T-helper 1 cell treated with Interleukin-12 subunit alpha and Interleukin-12 subunit beta and Interleukin-4 antibody, amounts not matched to agents 30 μg/mL and 1 μg/mL, for 36 hours (primary cell): Measurements from ENCODE around the gene CYP1A2.
A peak's percentile ranks its signal among the peaks of the same experiment; 100 is the strongest.

Source experiments
- H3K27ac Mint-ChIP-seq: one replicate; pipeline ENCODE4 v1.8.0; 2021; ENCODE audit warnings: mild to moderate bottlenecking, mixed read lengths
- H3K27me3 Mint-ChIP-seq: one replicate; pipeline ENCODE4 v1.8.0; 2021; ENCODE audit warnings: low read depth, mixed read lengths
- H3K36me3 Mint-ChIP-seq: one replicate; pipeline ENCODE4 v1.8.0; 2021; ENCODE audit warnings: low read depth, mixed read lengths
- H3K4me1 Mint-ChIP-seq: one replicate; pipeline ENCODE4 v1.8.0; 2021; ENCODE audit warnings: low read depth, mixed read lengths
- H3K4me3 Mint-ChIP-seq: one replicate; pipeline ENCODE4 v1.8.0; 2021; ENCODE audit warnings: mild to moderate bottlenecking, moderate library complexity, mixed read lengths
- H3K9me3 Mint-ChIP-seq: one replicate; pipeline ENCODE4 v1.8.0; 2021; ENCODE audit warnings: mixed read lengths

The CYP1A2 gene

DNA sequence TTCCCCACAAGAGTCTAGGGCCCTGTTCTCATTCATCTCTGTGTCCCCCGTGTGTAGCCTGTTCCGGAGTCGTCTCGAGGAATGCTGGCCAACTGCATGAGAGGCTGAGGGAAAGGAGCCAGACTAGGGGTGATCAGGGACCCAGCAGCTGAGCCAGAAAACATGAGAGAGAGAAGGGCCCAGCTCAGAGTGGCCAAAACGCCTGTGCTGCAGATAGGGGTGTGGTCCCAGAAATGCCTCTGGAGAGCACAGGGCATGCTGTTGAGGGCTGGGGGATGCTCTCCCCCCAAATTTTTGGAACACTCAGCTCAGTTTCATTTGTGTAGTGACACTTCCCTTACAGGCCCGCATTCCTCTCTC is 14.1 kb downstream of the CYP1A2 start:
- H3K4me1 Mint-ChIP-seq = no peaks in the 10 kb centered on the region
- no peaks in the 10 kb centered on the region for H3K9me3 Mint-ChIP-seq
- no peak overlapping the region for H3K4me3 Mint-ChIP-seq
- peaks cover 3% of the 10 kb centered on the region for H3K27me3 Mint-ChIP-seq
- no peaks in the 10 kb centered on the region for H3K36me3 Mint-ChIP-seq
- H3K27ac Mint-ChIP-seq = no peak overlapping the region

DNA sequence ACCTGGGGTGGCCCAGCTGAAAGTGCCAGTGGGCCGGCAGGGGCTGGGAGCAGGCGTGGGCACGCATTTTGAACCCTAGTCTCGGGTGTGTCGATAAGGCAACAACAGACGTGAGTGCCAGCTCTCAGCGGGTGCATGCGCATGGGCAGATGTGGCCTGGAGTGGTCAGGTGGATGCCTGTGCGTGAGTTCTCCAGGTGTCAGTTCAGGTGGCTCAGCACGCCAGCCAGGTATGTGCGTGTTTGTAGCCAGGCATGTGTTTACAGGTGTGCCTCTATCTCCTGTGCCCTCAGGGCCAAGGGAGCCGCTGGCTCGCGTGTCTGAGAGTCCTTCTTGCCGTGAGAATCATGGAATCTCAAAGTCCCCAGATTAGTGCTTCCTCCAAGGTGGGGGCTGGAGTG is 14.8 kb downstream of the CYP1A2 start:
- no peaks in the 10 kb centered on the region for H3K36me3 Mint-ChIP-seq
- H3K9me3 Mint-ChIP-seq = no peaks in the 10 kb centered on the region
- peaks cover 3% of the 10 kb centered on the region for H3K27me3 Mint-ChIP-seq
- H3K4me1 Mint-ChIP-seq = no peaks in the 10 kb centered on the region
- H3K27ac Mint-ChIP-seq = no peak overlapping the region
- no peak overlapping the region for H3K4me3 Mint-ChIP-seq

DNA sequence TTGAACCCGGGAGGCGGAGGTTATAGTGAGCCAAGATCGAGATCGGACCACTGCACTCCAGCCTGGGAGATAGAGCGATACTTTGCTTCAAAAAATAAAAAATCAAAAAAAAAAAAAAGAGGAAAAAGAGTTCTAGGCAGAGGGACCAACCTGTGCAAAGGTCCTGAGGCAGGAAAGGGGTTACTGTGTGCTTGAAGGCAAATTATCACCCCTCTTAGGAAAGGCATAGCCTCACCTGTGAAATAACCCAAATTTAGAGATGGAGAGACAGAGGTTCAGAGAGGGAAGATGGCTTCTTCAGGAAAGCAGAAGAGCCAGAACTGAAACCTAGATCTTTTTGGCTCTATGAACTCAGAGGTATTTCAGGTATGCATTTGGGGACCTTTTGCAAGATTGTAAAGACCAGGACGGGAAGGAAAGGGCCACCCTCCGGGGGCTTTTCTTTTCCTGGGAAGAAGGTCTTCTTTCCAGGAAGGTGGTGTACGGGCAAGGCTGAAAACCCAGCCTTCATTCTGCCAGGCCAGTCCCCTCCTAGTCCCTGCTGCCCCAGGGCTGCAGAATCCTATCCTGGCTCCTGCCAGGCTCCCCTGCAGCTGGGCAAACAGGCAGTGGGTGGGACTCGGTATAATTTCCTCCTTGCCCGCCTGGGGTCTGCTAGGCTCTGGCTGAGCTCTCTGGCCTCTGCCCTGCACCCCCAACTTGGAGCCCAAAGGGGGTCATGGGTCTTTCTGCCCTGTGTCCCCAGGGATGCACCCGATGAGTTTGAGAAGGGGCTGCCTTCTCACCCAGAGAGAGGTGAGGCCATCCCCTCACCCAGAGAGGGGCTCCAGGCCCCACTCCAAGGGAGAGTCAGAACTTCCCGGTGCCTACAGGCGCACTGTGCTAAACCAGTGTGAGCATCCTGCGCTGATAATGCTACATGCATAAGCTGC is 18.8 kb downstream of the CYP1A2 start:
- Mint-ChIP-seq H3K27me3 (peaks cover 11% of the 10 kb centered on the region), H3K36me3 (no peaks in the 10 kb centered on the region), H3K4me1 (peaks cover 16% of the 10 kb centered on the region)

DNA sequence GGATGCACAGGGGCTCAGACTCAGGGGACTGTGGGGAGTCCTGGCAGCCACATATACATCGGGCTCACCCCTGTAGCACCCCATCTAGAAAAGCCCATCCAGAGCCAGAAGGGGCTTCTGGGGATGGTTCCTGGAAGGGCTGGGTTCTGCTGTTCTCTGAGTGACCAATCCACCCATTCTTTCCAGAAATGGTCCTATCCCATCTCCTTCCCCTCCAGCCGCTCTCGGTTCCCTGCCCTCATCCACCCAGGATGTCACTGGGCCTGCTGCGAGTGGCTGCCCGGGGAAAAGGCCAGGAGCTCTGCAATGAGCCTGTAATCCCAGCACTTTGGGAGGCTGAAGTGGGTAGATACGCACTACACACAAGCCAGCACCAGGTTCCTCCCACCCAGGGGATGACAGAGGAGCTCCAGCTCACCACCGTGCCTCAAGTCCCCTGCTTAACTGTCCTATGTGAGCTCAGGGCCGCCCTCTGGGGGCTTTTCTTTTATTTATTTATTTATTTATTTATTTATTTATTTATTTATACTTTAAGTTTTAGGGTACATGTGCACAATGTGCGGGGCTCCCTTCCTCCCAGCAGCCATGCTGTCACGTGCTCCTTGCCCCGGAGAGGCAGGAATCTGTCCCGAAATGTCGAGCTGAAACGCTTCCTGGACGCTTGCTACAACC is 19.6 kb downstream of the CYP1A2 start:
- H3K9me3 Mint-ChIP-seq = no peaks in the 10 kb centered on the region
- no peak overlapping the region for H3K4me3 Mint-ChIP-seq
- H3K27me3 Mint-ChIP-seq = peaks cover 11% of the 10 kb centered on the region
- no peaks in the 10 kb centered on the region for H3K36me3 Mint-ChIP-seq
- peaks cover 19% of the 10 kb centered on the region for H3K4me1 Mint-ChIP-seq
- peak overlapping the region; percentile 41 for H3K27ac Mint-ChIP-seq

More for the DNA sequence above, 18.8 kb downstream of the CYP1A2 start:
- no peaks in the 10 kb centered on the region for H3K9me3 Mint-ChIP-seq
- no peak overlapping the region for H3K27ac Mint-ChIP-seq
- H3K4me3 Mint-ChIP-seq = no peak overlapping the region

DNA sequence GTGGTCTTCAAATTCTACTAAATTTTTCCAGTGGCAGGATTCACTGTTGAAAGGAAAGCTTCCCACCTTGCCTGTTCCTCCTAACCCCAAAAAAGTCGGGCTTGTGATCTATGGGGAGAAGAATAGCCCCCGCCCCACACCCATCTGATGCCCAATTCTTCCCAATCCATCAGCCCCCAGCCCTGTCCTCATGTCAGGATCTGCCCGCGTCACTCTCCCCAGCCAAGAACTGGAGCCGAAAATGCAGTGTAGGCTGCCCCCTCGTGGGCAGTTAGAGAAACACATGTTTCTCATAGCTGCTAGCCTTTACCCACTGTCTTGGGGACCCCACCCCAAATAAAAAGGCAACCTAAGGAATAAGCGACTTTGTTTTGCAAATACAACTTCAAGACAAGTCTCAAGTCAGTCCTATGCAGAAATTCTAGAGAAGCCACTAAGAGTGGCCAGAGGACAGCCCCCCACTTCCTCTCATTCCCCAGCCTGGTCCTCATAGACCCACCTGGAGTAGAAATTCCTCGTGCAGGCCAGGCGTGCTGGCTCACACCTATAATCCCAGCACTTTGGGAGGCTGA is 20.2 kb downstream of the CYP1A2 start:
- Mint-ChIP-seq H3K4me1 (peaks cover 25% of the 10 kb centered on the region), H3K27ac (peak overlapping the region; percentile 41), H3K4me3 (peak overlapping the region; percentile 7), H3K36me3 (no peaks in the 10 kb centered on the region), H3K27me3 (peaks cover 11% of the 10 kb centered on the region), H3K9me3 (no peaks in the 10 kb centered on the region)

DNA sequence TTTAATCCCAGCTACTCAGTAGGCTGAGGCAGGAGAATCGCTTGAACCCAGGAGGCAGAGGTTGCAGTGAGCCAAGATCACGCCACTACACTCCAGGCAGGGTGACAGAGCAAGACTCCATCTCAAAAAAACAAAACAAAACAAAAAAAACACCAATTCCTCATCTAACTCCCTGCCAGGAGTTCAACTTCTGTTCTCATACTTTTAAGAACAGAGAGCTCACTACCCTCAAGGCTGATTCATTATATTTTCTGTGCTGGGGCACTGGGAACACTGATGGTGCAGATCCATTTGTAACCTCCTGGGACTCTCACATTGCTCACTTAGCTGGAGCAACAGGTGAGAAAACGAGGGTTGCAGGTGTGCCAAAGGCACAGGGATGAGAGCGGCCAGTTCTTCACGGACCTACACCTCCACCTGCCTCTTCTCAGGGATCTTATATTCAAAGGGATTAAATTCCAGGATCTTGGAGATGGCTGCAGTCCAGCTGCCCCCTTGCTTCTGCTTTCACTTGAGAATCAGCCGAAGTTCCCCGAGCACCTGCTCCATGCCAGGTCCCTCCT is 20.9 kb downstream of the CYP1A2 start:
- H3K4me1 Mint-ChIP-seq = peaks cover 30% of the 10 kb centered on the region
- peaks cover 10% of the 10 kb centered on the region for H3K27me3 Mint-ChIP-seq
- H3K9me3 Mint-ChIP-seq = no peaks in the 10 kb centered on the region
- no peak overlapping the region for H3K4me3 Mint-ChIP-seq
- no peaks in the 10 kb centered on the region for H3K36me3 Mint-ChIP-seq
- H3K27ac Mint-ChIP-seq = no peak overlapping the region

DNA sequence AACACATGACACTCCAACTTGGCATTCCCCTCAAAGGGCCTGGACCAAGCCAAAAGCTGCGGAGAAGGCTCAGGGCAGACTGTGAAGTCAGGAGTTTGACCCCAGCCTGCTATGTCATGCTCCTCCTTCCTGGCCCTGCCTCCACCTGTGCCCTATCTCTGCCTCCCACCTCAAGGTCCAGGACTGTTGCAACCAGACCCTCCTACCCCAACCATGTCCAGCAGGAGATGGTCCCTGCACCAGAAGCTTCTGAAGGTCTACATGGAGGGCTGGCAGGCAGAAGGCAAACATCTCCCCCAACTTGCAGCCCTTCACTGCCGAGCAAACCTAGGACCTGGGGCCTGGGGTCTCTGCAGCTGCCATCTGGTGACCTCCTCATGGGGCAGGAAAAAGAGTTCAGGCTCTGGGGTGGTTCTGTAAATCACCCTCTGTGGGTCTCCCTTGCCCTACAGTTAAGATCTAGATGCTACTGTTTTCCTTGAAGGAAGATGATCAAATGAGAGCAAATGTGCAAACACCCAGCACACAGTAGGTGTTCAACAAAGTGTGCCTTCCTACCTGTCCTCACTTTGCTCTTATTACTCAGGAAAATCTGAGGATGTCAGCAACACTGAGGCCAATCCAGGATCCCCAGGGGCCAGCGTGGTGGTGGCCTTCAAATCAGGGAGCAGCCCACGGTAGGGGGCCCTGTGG is 21.7 kb downstream of the CYP1A2 start:
- no peak overlapping the region for H3K4me3 Mint-ChIP-seq
- peaks cover 1% of the 10 kb centered on the region for H3K36me3 Mint-ChIP-seq
- H3K27ac Mint-ChIP-seq = no peak overlapping the region
- H3K27me3 Mint-ChIP-seq = peaks cover 8% of the 10 kb centered on the region
- no peaks in the 10 kb centered on the region for H3K9me3 Mint-ChIP-seq
- H3K4me1 Mint-ChIP-seq = peaks cover 34% of the 10 kb centered on the region

DNA sequence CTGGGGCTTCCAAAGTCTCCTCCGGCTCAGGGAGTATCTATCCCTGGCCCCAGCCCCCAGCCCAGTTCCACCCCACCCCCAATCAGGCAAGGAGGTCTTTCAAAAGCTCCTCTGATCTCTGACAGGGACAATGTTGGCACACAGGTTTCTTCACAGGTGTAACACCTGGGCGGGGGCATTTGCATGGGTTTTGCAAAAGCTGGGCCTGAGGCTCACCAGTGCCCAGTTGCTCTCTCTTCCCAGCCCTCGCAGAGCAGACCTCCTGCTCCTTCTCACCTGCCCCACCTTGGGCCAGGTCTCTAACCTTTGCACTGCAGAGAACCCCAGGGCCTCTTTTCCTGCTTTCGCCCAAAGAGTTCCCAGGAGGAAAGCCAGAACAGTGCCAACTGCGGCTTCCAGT is 24.7 kb downstream of the CYP1A2 start:
- Mint-ChIP-seq H3K27me3 (peaks cover 8% of the 10 kb centered on the region), H3K9me3 (no peaks in the 10 kb centered on the region), H3K4me1 (peaks cover 61% of the 10 kb centered on the region), H3K4me3 (no peak overlapping the region), H3K27ac (peak overlapping the region; percentile 45), H3K36me3 (peaks cover 7% of the 10 kb centered on the region)

DNA sequence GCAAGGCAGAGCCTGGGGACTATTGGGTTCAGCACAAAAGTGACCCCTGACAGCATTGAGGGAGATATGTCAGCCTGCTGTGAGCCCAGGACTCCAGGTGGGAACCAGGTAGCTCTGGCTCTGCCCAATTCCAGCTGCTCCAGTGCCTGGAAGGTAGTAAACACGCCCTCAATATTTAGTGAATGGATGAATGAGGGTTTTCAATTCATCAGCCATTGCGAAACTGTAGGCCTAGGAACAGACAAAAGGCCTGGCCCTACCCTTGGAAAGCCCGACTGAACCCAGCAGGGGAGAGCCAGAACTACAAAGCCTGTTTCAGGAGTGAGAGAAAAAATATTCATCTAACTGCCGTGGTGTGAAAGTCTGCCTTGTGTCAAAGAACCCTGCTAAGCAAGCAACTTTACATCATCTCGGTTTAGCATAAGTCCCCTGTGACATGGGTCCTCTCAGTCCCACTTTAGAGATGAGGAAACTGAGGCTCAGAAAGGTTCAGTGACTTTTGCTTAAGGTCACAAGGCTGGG is 25.1 kb downstream of the CYP1A2 start:
- peaks cover 9% of the 10 kb centered on the region for H3K36me3 Mint-ChIP-seq
- H3K27me3 Mint-ChIP-seq = peaks cover 6% of the 10 kb centered on the region
- H3K27ac Mint-ChIP-seq = peak overlapping the region; percentile 75
- no peaks in the 10 kb centered on the region for H3K9me3 Mint-ChIP-seq
- no peak overlapping the region for H3K4me3 Mint-ChIP-seq
- H3K4me1 Mint-ChIP-seq = peaks cover 62% of the 10 kb centered on the region

DNA sequence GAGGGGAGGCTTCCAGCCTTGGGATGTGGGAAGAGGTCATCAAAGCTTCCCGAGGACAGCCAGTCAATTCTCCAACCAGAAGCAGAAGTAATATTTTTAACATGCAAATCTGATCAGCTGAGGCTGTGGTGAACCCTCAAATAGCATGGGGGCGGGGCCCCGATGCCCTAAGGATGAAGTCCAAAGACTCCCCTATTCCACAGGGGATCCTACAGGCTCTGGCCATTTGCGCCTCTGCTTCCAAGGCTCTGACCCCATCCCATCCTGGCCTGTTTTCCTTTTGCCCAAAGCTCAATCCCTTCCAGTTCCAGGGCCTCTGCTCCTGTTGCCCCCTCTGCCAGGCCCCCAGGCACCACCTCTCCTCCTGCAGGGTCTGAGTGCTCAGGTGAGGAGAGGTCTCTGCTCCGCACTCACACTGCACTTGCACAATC is 26.5 kb downstream of the CYP1A2 start:
- Mint-ChIP-seq H3K27me3 (peaks cover 3% of the 10 kb centered on the region), H3K4me3 (no peak overlapping the region), H3K27ac (peak overlapping the region; percentile 98)

DNA sequence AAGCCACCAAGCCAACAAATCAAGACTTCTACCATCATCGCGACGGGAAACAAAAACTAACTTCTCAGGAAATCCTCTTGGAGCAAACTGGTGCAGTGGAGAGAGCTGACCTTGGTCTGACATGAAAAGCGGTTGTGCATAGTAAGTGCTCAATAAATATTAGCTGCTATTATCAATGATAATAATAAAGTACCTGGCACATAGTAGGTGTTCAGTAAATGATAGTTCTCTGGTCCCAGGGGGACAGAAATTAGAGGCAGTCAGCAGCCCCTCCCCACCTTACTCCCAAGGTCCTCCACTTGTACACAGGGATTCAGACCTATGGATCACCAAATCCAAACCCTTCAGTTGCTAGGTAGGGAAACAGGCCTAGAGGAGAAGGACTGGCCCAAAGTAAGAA is 27.2 kb downstream of the CYP1A2 start:
- peaks cover 11% of the 10 kb centered on the region for H3K36me3 Mint-ChIP-seq
- no peaks in the 10 kb centered on the region for H3K9me3 Mint-ChIP-seq
- peaks cover 3% of the 10 kb centered on the region for H3K27me3 Mint-ChIP-seq
- no peak overlapping the region for H3K4me3 Mint-ChIP-seq
- peak overlapping the region; percentile 98 for H3K27ac Mint-ChIP-seq
- peaks cover 80% of the 10 kb centered on the region for H3K4me1 Mint-ChIP-seq

More for the DNA sequence above, 26.5 kb downstream of the CYP1A2 start:
- peaks cover 9% of the 10 kb centered on the region for H3K36me3 Mint-ChIP-seq
- no peaks in the 10 kb centered on the region for H3K9me3 Mint-ChIP-seq
- H3K4me1 Mint-ChIP-seq = peaks cover 74% of the 10 kb centered on the region

DNA sequence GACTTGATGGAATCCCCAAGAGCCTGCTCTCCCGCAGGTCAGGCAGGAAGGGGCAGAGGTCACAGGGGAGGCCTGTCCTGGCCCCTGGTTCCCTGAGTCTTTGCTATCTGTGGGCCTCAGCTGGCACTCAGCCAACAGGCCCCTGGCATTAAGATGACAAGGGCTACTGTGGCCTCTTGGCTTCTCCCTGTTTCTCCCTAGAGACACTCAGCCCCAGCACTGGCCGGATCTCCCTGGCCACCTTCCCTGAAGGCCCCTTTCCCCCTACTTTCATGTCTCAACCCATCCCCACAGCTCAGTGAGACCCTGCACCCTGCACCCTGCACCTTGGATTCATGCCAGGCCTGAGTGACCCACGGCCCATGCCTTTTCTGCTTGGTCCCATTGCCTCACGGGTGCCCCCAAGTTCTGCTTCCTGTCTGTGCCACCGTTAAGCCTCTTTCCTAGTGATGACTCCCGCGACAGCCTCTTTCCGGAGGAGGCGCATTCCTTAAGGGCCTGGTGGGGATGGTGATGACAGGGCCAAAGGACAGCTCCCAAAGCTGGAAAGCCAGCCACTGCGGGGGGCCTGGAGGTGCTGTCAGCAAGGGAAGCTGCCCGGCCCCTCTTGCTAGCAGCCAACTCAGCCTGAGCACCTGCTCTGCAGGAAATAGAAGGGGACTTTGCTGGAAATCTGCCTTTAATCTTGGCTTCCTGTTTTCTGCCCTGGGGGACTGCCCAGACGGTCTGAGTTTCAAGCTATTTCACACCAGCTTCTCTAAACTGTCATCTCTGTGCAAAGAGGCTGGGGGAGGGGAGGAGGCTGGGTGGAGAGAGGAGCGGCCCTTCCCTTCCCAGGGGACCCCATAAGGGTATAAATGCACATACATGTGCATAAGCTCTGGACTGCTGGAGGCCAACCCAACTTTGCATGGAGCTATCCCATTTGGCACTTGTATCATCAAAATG is 28.4 kb downstream of the CYP1A2 start:
- H3K36me3 Mint-ChIP-seq = peaks cover 18% of the 10 kb centered on the region
- H3K4me3 Mint-ChIP-seq = peak overlapping the region; percentile 100
- peak overlapping the region; percentile 98 for H3K27ac Mint-ChIP-seq
- H3K27me3 Mint-ChIP-seq = no peaks in the 10 kb centered on the region
- no peaks in the 10 kb centered on the region for H3K9me3 Mint-ChIP-seq
- H3K4me1 Mint-ChIP-seq = peaks cover 76% of the 10 kb centered on the region
